SU-DHL-6 (cell line): ENCODE measurements around the gene RAB1B.
A peak's percentile ranks its signal among the peaks of the same experiment; 100 is the strongest.

Experiments used
- H2AFZ ChIP-seq: fragments of 200-600 bp; sonication (generic); 2 replicates; pipeline ENCODE4 v1.6.1; 2014; ENCODE audit warnings: low read depth, mild to moderate bottlenecking, moderate library complexity, mixed read lengths, antibody characterized with exemption, low read length; ENCODE audit not compliant: severe bottlenecking
- H3F3A ChIP-seq: fragments of 200-600 bp; shearing (Covaris generic); 2 replicates; pipeline ENCODE4 v1.6.0; 2016; ENCODE audit warnings: antibody characterized with exemption, mild to moderate bottlenecking; ENCODE audit not compliant: insufficient read depth
- H3K27ac ChIP-seq: fragments of 200-600 bp; sonication (generic); 2 replicates; pipeline ENCODE4 v1.5.1; 2016; ENCODE audit warnings: low read depth, mild to moderate bottlenecking, low read length, moderate library complexity, mixed read lengths
- H3K27me3 ChIP-seq: fragments of 200-600 bp; sonication (generic), shearing (Covaris generic); 2 replicates; pipeline ENCODE4 v1.6.0; 2014; ENCODE audit warnings: mild to moderate bottlenecking, low read length
- H3K36me3 ChIP-seq: fragments of 200-600 bp; sonication (generic); 2 replicates; pipeline ENCODE4 v1.6.1; 2014; ENCODE audit warnings: mild to moderate bottlenecking, low read length, mixed read lengths
- H3K4me2 ChIP-seq: fragments of 300-600, 200-600 bp; shearing (Covaris generic), sonication (generic); 2 replicates; pipeline ENCODE4 v1.6.0; 2014; ENCODE audit warnings: low read length, low read depth, mild to moderate bottlenecking; ENCODE audit not compliant: poor library complexity, severe bottlenecking
- H3K4me3 ChIP-seq: fragments of 200-600 bp; sonication (generic); 2 replicates; pipeline ENCODE4 v1.5.1; 2014; ENCODE audit warnings: antibody characterized with exemption, low read length, mild to moderate bottlenecking, mixed read lengths; ENCODE audit not compliant: insufficient read depth, poor library complexity, severe bottlenecking
- H3K79me2 ChIP-seq: fragments of 200-600 bp; sonication (generic); 2 replicates; pipeline ENCODE4 v1.6.1; 2014; ENCODE audit warnings: mild to moderate bottlenecking, low read length, moderate library complexity; ENCODE audit not compliant: insufficient read depth
- H3K9ac ChIP-seq: fragments of 200-600 bp; sonication (generic); 2 replicates; pipeline ENCODE4 v1.7.0; 2014; ENCODE audit warnings: mild to moderate bottlenecking, low read length
- H3K9me2 ChIP-seq: fragments of 200-600 bp; sonication (generic); replicated peaks from 2 replicates; pipeline ENCODE4 v1.6.1; 2014; ENCODE audit warnings: low read length; ENCODE audit not compliant: insufficient read depth
- H3K9me3 ChIP-seq: fragments of 200-600 bp; sonication (generic); 2 replicates; pipeline ENCODE4 v1.6.1; 2014; ENCODE audit warnings: low read length, mixed read lengths; ENCODE audit not compliant: insufficient read depth
- H4K20me1 ChIP-seq: fragments of 200-600 bp; sonication (generic); 2 replicates; pipeline ENCODE4 v1.6.1; 2014; ENCODE audit warnings: low read depth, mild to moderate bottlenecking, antibody characterized with exemption, low read length, moderate library complexity, mixed read lengths
- EZH2phosphoT487 ChIP-seq: fragments of 200-600 bp; sonication (generic), shearing (Covaris generic); conservative IDR thresholded peaks from 2 replicates; pipeline ENCODE4 v1.6.1; 2018; ENCODE audit warnings: mild to moderate bottlenecking, antibody characterized with exemption, low read length, moderate library complexity, mixed read lengths
- TF ChIP-seq, protein P1 (sequence below): fragments of 200-600 bp; sonication (generic); IDR thresholded peaks from one replicate; pipeline ENCODE4 v1.5.1; 2017; ENCODE audit warnings: antibody characterized with exemption, mild to moderate bottlenecking, low read length, moderate library complexity; ENCODE audit not compliant: insufficient read depth, poor library complexity, severe bottlenecking

Gene RAB1B

DNA sequence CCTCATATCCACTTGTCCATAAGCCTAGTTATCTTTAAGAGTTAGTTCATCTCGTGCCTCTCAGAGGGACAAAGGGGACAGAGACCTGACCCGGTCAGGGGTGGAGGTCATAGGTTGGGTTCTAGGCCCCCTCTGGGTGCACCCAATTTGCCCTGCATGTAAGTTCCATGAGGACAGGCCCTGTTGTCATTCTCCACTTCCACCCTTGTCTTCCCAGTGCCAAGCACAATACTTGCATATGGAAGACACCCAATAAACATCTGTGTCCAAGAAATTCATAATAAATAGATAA lies 21.8 kb downstream of the RAB1B start:
- Histone ChIP-seq H3K4me2 (peak overlapping the region; percentile 67), H3K9me3 (no peaks in the 10 kb centered on the region), H3K79me2 (no peaks in the 10 kb centered on the region), H3K4me3 (no peak overlapping the region), H4K20me1 (no peaks in the 10 kb centered on the region), H3K9ac (no peak overlapping the region), H3K27me3 (no peaks in the 10 kb centered on the region), H3K27ac (no peak overlapping the region), H2AFZ (no peak overlapping the region), H3F3A (no peaks in the 10 kb centered on the region), H3K36me3 (no peaks in the 10 kb centered on the region), H3K9me2 (no peaks in the 10 kb centered on the region)
- no peak for TF ChIP-seq EZH2phosphoT487
- TF ChIP-seq, protein P1, sequence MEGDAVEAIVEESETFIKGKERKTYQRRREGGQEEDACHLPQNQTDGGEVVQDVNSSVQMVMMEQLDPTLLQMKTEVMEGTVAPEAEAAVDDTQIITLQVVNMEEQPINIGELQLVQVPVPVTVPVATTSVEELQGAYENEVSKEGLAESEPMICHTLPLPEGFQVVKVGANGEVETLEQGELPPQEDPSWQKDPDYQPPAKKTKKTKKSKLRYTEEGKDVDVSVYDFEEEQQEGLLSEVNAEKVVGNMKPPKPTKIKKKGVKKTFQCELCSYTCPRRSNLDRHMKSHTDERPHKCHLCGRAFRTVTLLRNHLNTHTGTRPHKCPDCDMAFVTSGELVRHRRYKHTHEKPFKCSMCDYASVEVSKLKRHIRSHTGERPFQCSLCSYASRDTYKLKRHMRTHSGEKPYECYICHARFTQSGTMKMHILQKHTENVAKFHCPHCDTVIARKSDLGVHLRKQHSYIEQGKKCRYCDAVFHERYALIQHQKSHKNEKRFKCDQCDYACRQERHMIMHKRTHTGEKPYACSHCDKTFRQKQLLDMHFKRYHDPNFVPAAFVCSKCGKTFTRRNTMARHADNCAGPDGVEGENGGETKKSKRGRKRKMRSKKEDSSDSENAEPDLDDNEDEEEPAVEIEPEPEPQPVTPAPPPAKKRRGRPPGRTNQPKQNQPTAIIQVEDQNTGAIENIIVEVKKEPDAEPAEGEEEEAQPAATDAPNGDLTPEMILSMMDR = no peak

DNA sequence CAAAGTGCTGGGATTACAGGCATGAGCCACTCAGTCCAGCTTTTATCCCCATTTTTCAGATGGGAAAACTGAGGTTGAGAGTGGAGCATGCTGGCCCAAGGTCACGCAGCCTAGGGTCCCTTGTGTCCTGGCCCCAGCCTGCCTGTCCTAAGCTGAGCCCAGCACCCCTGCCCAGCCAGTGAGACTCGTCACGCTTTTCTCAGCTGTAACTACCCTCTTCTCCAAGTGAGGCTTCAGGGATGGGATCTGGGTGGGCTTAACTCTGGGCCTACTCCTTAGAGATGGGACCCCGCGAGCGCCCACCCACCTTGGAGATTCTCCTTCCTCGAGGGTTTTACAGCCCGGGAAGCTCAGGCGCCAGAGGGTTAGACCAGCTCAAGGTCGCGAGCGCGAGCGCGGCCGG lies 22.9 kb downstream of the RAB1B start:
- H3K79me2 ChIP-seq = no peaks in the 10 kb centered on the region
- H3K27me3 ChIP-seq = no peaks in the 10 kb centered on the region
- no peak overlapping the region for H3K9ac ChIP-seq
- no peak overlapping the region for H3K4me3 ChIP-seq
- no peak for TF ChIP-seq EZH2phosphoT487
- TF ChIP-seq, protein P1 = no peak
- no peak overlapping the region for H3K27ac ChIP-seq
- no peak overlapping the region for H2AFZ ChIP-seq
- H3K9me3 ChIP-seq = no peaks in the 10 kb centered on the region
- no peaks in the 10 kb centered on the region for H3F3A ChIP-seq
- no peak overlapping the region for H3K4me2 ChIP-seq
- H4K20me1 ChIP-seq = no peaks in the 10 kb centered on the region
- no peaks in the 10 kb centered on the region for H3K36me3 ChIP-seq
- no peaks in the 10 kb centered on the region for H3K9me2 ChIP-seq

DNA sequence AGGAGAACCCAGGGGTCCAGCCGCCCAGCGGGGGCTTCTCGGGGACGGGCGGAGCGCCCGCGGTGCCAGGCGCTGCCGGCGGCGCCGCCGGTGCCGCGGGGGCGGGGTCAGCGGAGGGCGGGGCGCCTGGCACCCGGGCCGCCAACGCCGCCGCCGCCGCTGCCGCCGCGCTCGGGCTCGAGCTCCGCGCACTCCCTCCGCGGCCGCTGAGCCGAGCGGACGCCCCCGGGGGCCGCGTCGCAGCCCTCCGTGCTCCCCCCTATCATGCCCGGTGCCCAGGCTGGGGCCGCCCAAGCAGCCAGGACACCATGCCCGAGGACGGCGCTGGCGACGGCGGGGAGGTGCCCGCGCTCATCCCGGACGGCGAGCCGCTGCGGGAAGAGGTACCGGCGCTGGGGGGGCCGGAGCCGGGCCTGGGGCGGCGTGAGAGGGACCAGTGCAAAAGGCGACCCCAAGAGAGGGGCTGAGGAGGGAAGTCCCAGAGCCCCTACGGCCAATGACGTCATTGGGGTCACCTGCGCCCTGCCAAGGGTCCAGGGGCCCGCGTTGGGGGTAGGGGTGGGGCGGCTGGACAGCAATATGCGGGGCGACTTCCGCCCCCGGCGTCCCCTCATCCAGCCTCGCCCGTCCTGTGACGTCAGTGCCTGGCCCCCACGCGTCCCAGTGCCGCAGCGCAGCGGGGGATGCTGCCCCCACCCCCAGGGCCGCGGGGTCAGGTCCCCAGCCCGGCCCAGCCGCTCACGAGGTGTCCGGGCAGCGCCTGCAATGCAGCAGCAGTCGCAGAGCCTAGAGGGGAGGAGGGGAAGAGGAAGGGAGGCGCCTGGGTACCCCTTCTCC lies 23.5 kb downstream of the RAB1B start, which contains the start of gene TMEM151A:
Gene TMEM151A, plus strand, starts transcription at position 189 of the 837 bp plus-strand sequence. Its CDS starts 120 bp downstream, at position 309.
- Histone ChIP-seq H2AFZ (no peak within 1 kb of the TSS), H3K9ac (no peak within 1 kb of the TSS), H3K9me3 (no peaks in the 10 kb centered on the region), H3K4me2 (no peak within 1 kb of the TSS), H3F3A (no peaks in the 10 kb centered on the region), H3K4me3 (no peak within 1 kb of the TSS), H3K79me2 (no peaks in the 10 kb centered on the region), H3K27ac (no peak within 1 kb of the TSS), H4K20me1 (no peaks in the 10 kb centered on the region), H3K9me2 (no peaks in the 10 kb centered on the region), H3K27me3 (no peaks in the 10 kb centered on the region), H3K36me3 (no peaks in the 10 kb centered on the region)
- TF ChIP-seq EZH2phosphoT487 = no peak
- TF ChIP-seq, protein P1 = no peak
